ENCODE results near the gene CACUL1. TPM values are rescaled to one million over a fixed set of nuclear protein-coding genes. Genes with fewer than 3 reads are reported as not detected.

The CACUL1 gene
- total RNA-seq, 1 donor from 2014 or later, result 34.0 TPM

GRCh38 chr10:118638680-118639079 lies 116.1 kb downstream of the CACUL1 start:
- TF ChIP-seq, protein P1, sequence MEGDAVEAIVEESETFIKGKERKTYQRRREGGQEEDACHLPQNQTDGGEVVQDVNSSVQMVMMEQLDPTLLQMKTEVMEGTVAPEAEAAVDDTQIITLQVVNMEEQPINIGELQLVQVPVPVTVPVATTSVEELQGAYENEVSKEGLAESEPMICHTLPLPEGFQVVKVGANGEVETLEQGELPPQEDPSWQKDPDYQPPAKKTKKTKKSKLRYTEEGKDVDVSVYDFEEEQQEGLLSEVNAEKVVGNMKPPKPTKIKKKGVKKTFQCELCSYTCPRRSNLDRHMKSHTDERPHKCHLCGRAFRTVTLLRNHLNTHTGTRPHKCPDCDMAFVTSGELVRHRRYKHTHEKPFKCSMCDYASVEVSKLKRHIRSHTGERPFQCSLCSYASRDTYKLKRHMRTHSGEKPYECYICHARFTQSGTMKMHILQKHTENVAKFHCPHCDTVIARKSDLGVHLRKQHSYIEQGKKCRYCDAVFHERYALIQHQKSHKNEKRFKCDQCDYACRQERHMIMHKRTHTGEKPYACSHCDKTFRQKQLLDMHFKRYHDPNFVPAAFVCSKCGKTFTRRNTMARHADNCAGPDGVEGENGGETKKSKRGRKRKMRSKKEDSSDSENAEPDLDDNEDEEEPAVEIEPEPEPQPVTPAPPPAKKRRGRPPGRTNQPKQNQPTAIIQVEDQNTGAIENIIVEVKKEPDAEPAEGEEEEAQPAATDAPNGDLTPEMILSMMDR (IDR thresholded peaks at IDR 0.05), result no peak
- H3K4me1 Mint-ChIP-seq (ENCODE audit: unreplicated experiment), result no peaks in the 10 kb centered on the region
- peaks cover 2% of the 10 kb centered on the region for H3K27me3 Mint-ChIP-seq (ENCODE audit: unreplicated experiment)
- no peak overlapping the region for H3K27ac Mint-ChIP-seq (ENCODE audit: unreplicated experiment)
- H3K36me3 Mint-ChIP-seq (ENCODE audit: unreplicated experiment), result no peaks in the 10 kb centered on the region
- peaks cover 3% of the 10 kb centered on the region for H3K9me3 Mint-ChIP-seq (ENCODE audit: unreplicated experiment)
- no peak overlapping the region for H3K4me3 Mint-ChIP-seq (ENCODE audit: unreplicated experiment)
- no peak for DNase-seq (ENCODE audit: extremely low spot score, unreplicated experiment)

- Mint-ChIP-seq H3K27ac (ENCODE audit: unreplicated experiment) (no peak overlapping the region), H3K27me3 (ENCODE audit: unreplicated experiment) (peaks cover 7% of the 10 kb centered on the region), H3K36me3 (ENCODE audit: unreplicated experiment) (no peaks in the 10 kb centered on the region), H3K4me1 (ENCODE audit: unreplicated experiment) (no peaks in the 10 kb centered on the region), H3K9me3 (ENCODE audit: unreplicated experiment) (peaks cover 3% of the 10 kb centered on the region), H3K4me3 (ENCODE audit: unreplicated experiment) (no peak overlapping the region)
- DNase-seq (ENCODE audit: extremely low spot score, unreplicated experiment), result no peak
- TF ChIP-seq, protein P1 (IDR thresholded peaks at IDR 0.05), result no peak
Observed at GRCh38 chr10:118635674-118636402, 118.9 kb downstream of the CACUL1 start.

GRCh38 chr10:118633786-118634185 lies 121.0 kb downstream of the CACUL1 start:
- Mint-ChIP-seq H3K27me3 (ENCODE audit: unreplicated experiment) (peaks cover 11% of the 10 kb centered on the region), H3K36me3 (ENCODE audit: unreplicated experiment) (no peaks in the 10 kb centered on the region), H3K4me1 (ENCODE audit: unreplicated experiment) (peaks cover 7% of the 10 kb centered on the region), H3K27ac (ENCODE audit: unreplicated experiment) (no peak overlapping the region), H3K9me3 (ENCODE audit: unreplicated experiment) (no peaks in the 10 kb centered on the region), H3K4me3 (ENCODE audit: unreplicated experiment) (no peak overlapping the region)
- TF ChIP-seq, protein P1 (IDR thresholded peaks at IDR 0.05), result no peak
- DNase-seq (ENCODE audit: extremely low spot score, unreplicated experiment), result no peak

- Mint-ChIP-seq H3K4me1 (ENCODE audit: unreplicated experiment) (peaks cover 7% of the 10 kb centered on the region), H3K9me3 (ENCODE audit: unreplicated experiment) (no peaks in the 10 kb centered on the region), H3K27ac (ENCODE audit: unreplicated experiment) (no peak overlapping the region), H3K4me3 (ENCODE audit: unreplicated experiment) (no peak overlapping the region), H3K27me3 (ENCODE audit: unreplicated experiment) (peaks cover 17% of the 10 kb centered on the region), H3K36me3 (ENCODE audit: unreplicated experiment) (no peaks in the 10 kb centered on the region)
- TF ChIP-seq, protein P1 (IDR thresholded peaks at IDR 0.05), result no peak
- no peak for DNase-seq (ENCODE audit: extremely low spot score, unreplicated experiment)
Observed at GRCh38 chr10:118629211-118629610, 125.6 kb downstream of the CACUL1 start.

GRCh38 chr10:118628397-118628796 lies 126.4 kb downstream of the CACUL1 start:
- Mint-ChIP-seq H3K4me3 (ENCODE audit: unreplicated experiment) (no peak overlapping the region), H3K27me3 (ENCODE audit: unreplicated experiment) (peaks cover 21% of the 10 kb centered on the region), H3K36me3 (ENCODE audit: unreplicated experiment) (no peaks in the 10 kb centered on the region), H3K27ac (ENCODE audit: unreplicated experiment) (no peak overlapping the region), H3K9me3 (ENCODE audit: unreplicated experiment) (no peaks in the 10 kb centered on the region), H3K4me1 (ENCODE audit: unreplicated experiment) (peaks cover 7% of the 10 kb centered on the region)
- no peak for DNase-seq (ENCODE audit: extremely low spot score, unreplicated experiment)
- TF ChIP-seq, protein P1 (IDR thresholded peaks at IDR 0.05), result no peak
